A549 (cell line): ENCODE results near the gene IQCN.

ENCODE experiments used
- SREBF2 ChIP-seq: fragments of 450-650 bp; IDR thresholded peaks from 2 replicates; pipeline ENCODE4 v1.6.1; 2014; ENCODE audit warnings: mild to moderate bottlenecking, moderate library complexity
- TF ChIP-seq, protein P1 (sequence below): fragments of >200 bp; sonication (Bioruptor Twin); formaldehyde crosslinking; IDR thresholded peaks from 3 replicates; pipeline ENCODE4 v1.5.1; 2016
- TF ChIP-seq, protein P2 (sequence below): fragments of 150-350 bp; IDR thresholded peaks from 2 replicates; pipeline ENCODE4 v1.6.1; 2014; ENCODE audit warnings: low read depth, mild to moderate bottlenecking, low read length

DNA sequence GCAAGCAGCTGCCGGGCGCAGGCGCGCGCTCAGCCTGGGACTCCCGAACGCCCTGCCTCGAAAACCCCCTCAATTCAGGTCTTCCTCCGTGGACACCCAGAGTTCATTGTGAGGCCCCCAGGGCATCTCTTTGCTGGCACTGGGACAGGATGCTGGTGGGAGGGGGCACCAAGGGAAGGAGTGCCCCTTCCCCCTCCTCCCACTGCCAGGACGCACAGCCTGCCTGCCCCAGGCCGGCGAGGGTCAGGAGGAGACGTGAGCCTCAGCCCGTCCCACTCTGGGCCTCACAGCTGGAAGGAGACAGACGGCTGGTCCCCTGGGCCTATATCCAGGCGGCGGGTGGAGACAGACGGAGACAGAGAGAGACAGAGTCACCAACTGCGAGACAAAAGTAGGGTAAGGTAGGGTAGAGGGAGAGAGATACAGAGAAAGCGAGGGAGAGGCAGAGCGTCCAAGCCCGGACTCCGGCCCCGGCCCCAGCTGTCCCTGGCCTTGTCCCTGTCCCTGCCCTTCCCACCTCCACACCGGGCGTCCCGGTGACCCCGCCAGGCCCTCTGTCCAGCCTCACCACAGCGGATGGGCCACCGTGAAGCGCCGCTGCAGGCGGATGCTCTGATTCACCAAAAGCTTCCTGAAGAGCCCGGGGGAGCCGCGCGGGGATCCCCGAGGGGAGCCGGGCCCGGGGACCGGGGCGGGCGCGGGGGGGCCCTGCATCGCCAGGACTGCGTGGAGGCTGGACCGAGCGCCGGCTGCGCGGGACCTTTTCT, 48.4 kb downstream of the IQCN start, which contains the start of gene PDE4C:
- TF ChIP-seq, protein P1, sequence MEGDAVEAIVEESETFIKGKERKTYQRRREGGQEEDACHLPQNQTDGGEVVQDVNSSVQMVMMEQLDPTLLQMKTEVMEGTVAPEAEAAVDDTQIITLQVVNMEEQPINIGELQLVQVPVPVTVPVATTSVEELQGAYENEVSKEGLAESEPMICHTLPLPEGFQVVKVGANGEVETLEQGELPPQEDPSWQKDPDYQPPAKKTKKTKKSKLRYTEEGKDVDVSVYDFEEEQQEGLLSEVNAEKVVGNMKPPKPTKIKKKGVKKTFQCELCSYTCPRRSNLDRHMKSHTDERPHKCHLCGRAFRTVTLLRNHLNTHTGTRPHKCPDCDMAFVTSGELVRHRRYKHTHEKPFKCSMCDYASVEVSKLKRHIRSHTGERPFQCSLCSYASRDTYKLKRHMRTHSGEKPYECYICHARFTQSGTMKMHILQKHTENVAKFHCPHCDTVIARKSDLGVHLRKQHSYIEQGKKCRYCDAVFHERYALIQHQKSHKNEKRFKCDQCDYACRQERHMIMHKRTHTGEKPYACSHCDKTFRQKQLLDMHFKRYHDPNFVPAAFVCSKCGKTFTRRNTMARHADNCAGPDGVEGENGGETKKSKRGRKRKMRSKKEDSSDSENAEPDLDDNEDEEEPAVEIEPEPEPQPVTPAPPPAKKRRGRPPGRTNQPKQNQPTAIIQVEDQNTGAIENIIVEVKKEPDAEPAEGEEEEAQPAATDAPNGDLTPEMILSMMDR: no peak
- TF ChIP-seq, protein P2, sequence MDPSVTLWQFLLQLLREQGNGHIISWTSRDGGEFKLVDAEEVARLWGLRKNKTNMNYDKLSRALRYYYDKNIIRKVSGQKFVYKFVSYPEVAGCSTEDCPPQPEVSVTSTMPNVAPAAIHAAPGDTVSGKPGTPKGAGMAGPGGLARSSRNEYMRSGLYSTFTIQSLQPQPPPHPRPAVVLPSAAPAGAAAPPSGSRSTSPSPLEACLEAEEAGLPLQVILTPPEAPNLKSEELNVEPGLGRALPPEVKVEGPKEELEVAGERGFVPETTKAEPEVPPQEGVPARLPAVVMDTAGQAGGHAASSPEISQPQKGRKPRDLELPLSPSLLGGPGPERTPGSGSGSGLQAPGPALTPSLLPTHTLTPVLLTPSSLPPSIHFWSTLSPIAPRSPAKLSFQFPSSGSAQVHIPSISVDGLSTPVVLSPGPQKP: no peak
- no peak for TF ChIP-seq SREBF2
